HG03039 (cell line): ENCODE measurements around the gene MIP.
"Not testable (repeated sequence)": the region's sequence is repeated elsewhere in the genome, so short reads cannot be mapped to it uniquely, and the experiment has no call there.

ENCODE experiments used
- ATAC-seq: cut with Tn5 transposase; IDR thresholded peaks from one replicate; pipeline ENCODE4 v1.9.1; 2021; ENCODE audit warnings: mild to moderate bottlenecking, moderate library complexity; ENCODE audit not compliant: unreplicated experiment

MIP gene

GRCh38 chr12:56411781-56412639 lies 42.4 kb downstream of the MIP start:
- ATAC-seq, result no peak

GRCh38 chr12:56410768-56411167 lies 43.7 kb downstream of the MIP start:
- no peak for ATAC-seq

- ATAC-seq, result no peak
Measured at GRCh38 chr12:56408799-56409417, 45.5 kb downstream of the MIP start.

GRCh38 chr12:56404227-56404626 lies 50.2 kb downstream of the MIP start:
- not testable (repeated sequence) for ATAC-seq

- not testable (repeated sequence) for ATAC-seq
Measured at GRCh38 chr12:56401612-56402011, 52.8 kb downstream of the MIP start.

GRCh38 chr12:56401125-56401524 lies 53.3 kb downstream of the MIP start:
- ATAC-seq, result not testable (repeated sequence)
